Activated CD4-positive, alpha-beta T cell treated with anti-CD3 and anti-CD28 coated beads, Interleukin-10, Interleukin-2, amounts not matched to agents 100 ng/mL and 50 ng/mL, durations not matched to agents 16 hours and 8 hours (primary cell): Measurements from ENCODE around the gene MAS1L.
A peak's percentile ranks its signal among the peaks of the same experiment; 100 is the strongest.

Experiments used
- DNase-seq: peaks from one replicate; pipeline ENCODE4 v3.0.0-alpha.2; 2020

The MAS1L gene

GRCh38 chr6:29487660-29488059 is at the start of gene MAS1L:
Gene MAS1L (minus strand): TSS chr6:29487956. CDS start chr6:29487902, 54 bp downstream.
- DNase-seq: no peak

- DNase-seq: no peak
Observed at GRCh38 chr6:29532320-29532951, 44.7 kb upstream of the MAS1L start.

GRCh38 chr6:29531668-29532067 is 43.9 kb upstream of the MAS1L start:
- DNase-seq: peak; percentile 28

GRCh38 chr6:29530671-29531310 is 43.0 kb upstream of the MAS1L start:
- no peak for DNase-seq

- DNase-seq: no peak
Observed at GRCh38 chr6:29529956-29530355, 42.2 kb upstream of the MAS1L start.

GRCh38 chr6:29528988-29529560 is 41.3 kb upstream of the MAS1L start:
- no peak for DNase-seq

- DNase-seq: no peak
Observed at GRCh38 chr6:29528300-29528931, 40.7 kb upstream of the MAS1L start.

GRCh38 chr6:29527564-29527963 is 39.8 kb upstream of the MAS1L start:
- DNase-seq: no peak

GRCh38 chr6:29527126-29527525 is 39.4 kb upstream of the MAS1L start:
- DNase-seq: no peak

GRCh38 chr6:29525311-29525639 is 37.5 kb upstream of the MAS1L start:
- no peak for DNase-seq

- DNase-seq: no peak
Observed at GRCh38 chr6:29524444-29525310, 36.9 kb upstream of the MAS1L start.

GRCh38 chr6:29524044-29524443 is 36.3 kb upstream of the MAS1L start:
- DNase-seq: no peak

GRCh38 chr6:29522227-29522626 is 34.5 kb upstream of the MAS1L start:
- no peak for DNase-seq

- no peak for DNase-seq
Observed at GRCh38 chr6:29521006-29521680, 33.4 kb upstream of the MAS1L start.

- no peak for DNase-seq
Observed at GRCh38 chr6:29520232-29520631, 32.5 kb upstream of the MAS1L start.

- no peak for DNase-seq
Observed at GRCh38 chr6:29519291-29520010, 31.7 kb upstream of the MAS1L start.

GRCh38 chr6:29517728-29518440 is 30.1 kb upstream of the MAS1L start:
- DNase-seq: no peak

GRCh38 chr6:29517245-29517644 is 29.5 kb upstream of the MAS1L start:
- no peak for DNase-seq

GRCh38 chr6:29516108-29516507 is 28.4 kb upstream of the MAS1L start:
- peak; percentile 79 for DNase-seq

- no peak for DNase-seq
Observed at GRCh38 chr6:29510746-29511300, 23.1 kb upstream of the MAS1L start.

- DNase-seq: no peak
Observed at GRCh38 chr6:29510202-29510601, 22.4 kb upstream of the MAS1L start.
